PC-9 (cell line): ENCODE measurements around the gene CDYL2. TPM values are rescaled to one million over a fixed set of nuclear protein-coding genes. Genes with fewer than 3 reads are reported as not detected.

Source experiments
- BruUV-seq: library from RNA; stranded (reverse); fragments of 400-500 nt; replicated peaks from 2 replicates; lab custom pipeline; 2021; lab: Mats Ljungman, UMichigan
- CTCF ChIA-PET: fragments of 300-600 bp; sonication (Branson Sonifier 250); formaldehyde crosslinking; loops from one replicate; lab custom pipeline; 2022; ENCODE audit warnings: antibody characterized with exemption; lab: Charles Lee
- POLR2A ChIA-PET: fragments of 300-600 bp; sonication (Branson Sonifier 250); formaldehyde crosslinking; loops from one replicate; lab custom pipeline; 2022; ENCODE audit warnings: antibody characterized with exemption; ENCODE audit not compliant: unreplicated experiment; lab: Charles Lee
- DNase-seq, 2 experiments: peaks; one replicate each; pipeline versions ENCODE4 v3.0.0 to v3.0.0-alpha.2; 2015 to 2022; ENCODE audit warnings: mixed read lengths in 1 of 2
- H2AFZ ChIP-seq: fragments of 200-600 bp; sonication (generic); 2 replicates; pipeline ENCODE4 v1.8.1; 2017; ENCODE audit warnings: antibody characterized with exemption
- H3F3A ChIP-seq: fragments of 200-600 bp; sonication (generic); 2 replicates; pipeline ENCODE4 v1.8.1; 2017; ENCODE audit warnings: antibody characterized with exemption, mild to moderate bottlenecking, low read depth; ENCODE audit not compliant: insufficient read depth
- H3K27ac ChIP-seq: fragments of 200-600 bp; sonication (generic); 2 replicates; pipeline ENCODE4 v1.6.1; 2016; ENCODE audit warnings: mixed run types
- H3K27me3 ChIP-seq: fragments of 200-600 bp; sonication (generic); 2 replicates; pipeline ENCODE4 v1.6.1; 2016; ENCODE audit warnings: low read depth, mixed run types; ENCODE audit not compliant: insufficient read depth
- H3K36me3 ChIP-seq: fragments of 200-600 bp; sonication (generic); 2 replicates; pipeline ENCODE4 v1.6.1; 2016; ENCODE audit warnings: low read depth, mixed run types
- H3K4me1 ChIP-seq: fragments of 200-600 bp; sonication (generic); replicated peaks from 2 replicates; pipeline ENCODE4 v1.6.1; 2016; ENCODE audit warnings: mixed run types; ENCODE audit not compliant: insufficient read depth
- H3K4me2 ChIP-seq: fragments of 200-600 bp; sonication (generic); 2 replicates; pipeline ENCODE4 v1.6.1; 2017; ENCODE audit warnings: mixed run types
- H3K4me3 ChIP-seq: fragments of 200-600 bp; sonication (generic); 2 replicates; pipeline ENCODE4 v1.6.1; 2016; ENCODE audit warnings: mixed run types
- H3K79me2 ChIP-seq: fragments of 200-600 bp; sonication (generic); 2 replicates; pipeline ENCODE4 v1.6.1; 2017; ENCODE audit warnings: low read depth, mixed run types
- H3K9me2 ChIP-seq: fragments of 200-600 bp; sonication (generic); 2 replicates; pipeline ENCODE4 v1.8.1; 2017; ENCODE audit warnings: mild to moderate bottlenecking; ENCODE audit not compliant: insufficient read depth
- H3K9me3 ChIP-seq: fragments of 200-600 bp; sonication (generic); 2 replicates; pipeline ENCODE4 v1.8.1; 2016; ENCODE audit warnings: low read depth; ENCODE audit not compliant: insufficient read depth
- H4K20me1 ChIP-seq: fragments of 200-600 bp; sonication (generic); 2 replicates; pipeline ENCODE4 v1.8.1; 2017; ENCODE audit not compliant: insufficient read depth
- EZH2 ChIP-seq: fragments of 200-600 bp; sonication (generic); IDR thresholded peaks from 2 replicates; pipeline ENCODE4 v1.8.0; 2017; ENCODE audit warnings: antibody characterized with exemption, low read depth
- intact Hi-C: fragments of 100-400 bp; cut with micrococcal nuclease; formaldehyde crosslinking; loops from one replicate; pipeline ENCODE4 v1.10.0; 2022; ENCODE audit not compliant: unreplicated experiment
- total RNA-seq: library from RNA; stranded (reverse); gene quantifications from 2 replicates; pipeline ENCODE4 v1.2.3, GENCODE V29; 2021
- TF ChIP-seq, protein P1 (sequence below): fragments of 200-600 bp; sonication (generic); conservative IDR thresholded peaks from 2 replicates; pipeline ENCODE4 v1.6.1; 2017; ENCODE audit warnings: mixed run types, antibody characterized with exemption, mild to moderate bottlenecking, moderate library complexity

The CDYL2 gene
- total RNA-seq, 1 experiment from 2014 or later = 3.3 TPM

DNA sequence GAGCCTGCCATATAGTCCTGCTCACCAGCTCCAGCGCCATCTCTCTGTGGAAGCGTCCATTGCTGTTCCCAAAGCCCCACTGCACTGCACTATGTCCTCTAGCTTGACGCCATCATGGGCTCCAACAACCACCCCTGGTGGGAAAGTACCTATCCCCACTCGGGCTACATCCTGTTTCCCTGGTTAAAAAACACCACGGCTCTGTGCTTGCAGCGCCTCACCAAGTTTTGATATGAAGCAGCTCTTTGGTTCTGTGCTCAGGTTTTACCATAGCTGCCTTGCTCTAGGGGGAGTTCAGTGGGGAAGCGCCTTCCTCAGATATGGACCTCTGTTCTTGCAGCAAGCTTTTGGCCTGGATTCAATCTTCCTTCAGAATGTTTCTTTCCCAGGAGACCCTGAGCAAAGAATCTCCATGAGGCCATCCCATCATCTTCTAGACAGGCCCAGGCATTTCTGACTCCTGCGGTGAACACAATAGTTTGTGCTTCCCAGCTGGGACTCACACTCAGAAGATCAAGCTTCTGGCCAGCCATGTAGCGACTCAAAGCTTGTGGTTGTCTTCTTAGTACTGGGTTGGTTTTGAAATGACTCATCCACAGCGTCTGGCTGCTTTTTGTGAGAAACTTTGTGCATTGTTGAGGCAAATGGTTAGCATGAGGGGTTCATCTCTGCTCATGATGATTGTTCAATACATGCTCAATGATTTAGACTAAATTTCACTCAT, 224.1 kb downstream of the CDYL2 start:
- Histone ChIP-seq H3K9me2 (no peaks in the 10 kb centered on the region), H3K9me3 (no peaks in the 10 kb centered on the region), H3K4me3 (no peak overlapping the region), H3K27ac (no peak overlapping the region), H3K36me3 (no peaks in the 10 kb centered on the region), H3K79me2 (no peaks in the 10 kb centered on the region), H3K4me1 (no peaks in the 10 kb centered on the region), H3K4me2 (no peak overlapping the region), H4K20me1 (no peaks in the 10 kb centered on the region), H2AFZ (no peak overlapping the region), H3K27me3 (no peaks in the 10 kb centered on the region), H3F3A (no peaks in the 10 kb centered on the region)
- ChIA-PET CTCF (interaction anchor here (0.7 kb wide), 1 partner anchor 33 kb away, joined by 3 read pairs; no protein-coding TSS in a partner anchor), POLR2A (no interaction called here)
- BruUV-seq = no TSS peak
- intact Hi-C loops = no loop called here
- DNase-seq = no peak
- TF ChIP-seq EZH2 = no peak
- TF ChIP-seq, protein P1, sequence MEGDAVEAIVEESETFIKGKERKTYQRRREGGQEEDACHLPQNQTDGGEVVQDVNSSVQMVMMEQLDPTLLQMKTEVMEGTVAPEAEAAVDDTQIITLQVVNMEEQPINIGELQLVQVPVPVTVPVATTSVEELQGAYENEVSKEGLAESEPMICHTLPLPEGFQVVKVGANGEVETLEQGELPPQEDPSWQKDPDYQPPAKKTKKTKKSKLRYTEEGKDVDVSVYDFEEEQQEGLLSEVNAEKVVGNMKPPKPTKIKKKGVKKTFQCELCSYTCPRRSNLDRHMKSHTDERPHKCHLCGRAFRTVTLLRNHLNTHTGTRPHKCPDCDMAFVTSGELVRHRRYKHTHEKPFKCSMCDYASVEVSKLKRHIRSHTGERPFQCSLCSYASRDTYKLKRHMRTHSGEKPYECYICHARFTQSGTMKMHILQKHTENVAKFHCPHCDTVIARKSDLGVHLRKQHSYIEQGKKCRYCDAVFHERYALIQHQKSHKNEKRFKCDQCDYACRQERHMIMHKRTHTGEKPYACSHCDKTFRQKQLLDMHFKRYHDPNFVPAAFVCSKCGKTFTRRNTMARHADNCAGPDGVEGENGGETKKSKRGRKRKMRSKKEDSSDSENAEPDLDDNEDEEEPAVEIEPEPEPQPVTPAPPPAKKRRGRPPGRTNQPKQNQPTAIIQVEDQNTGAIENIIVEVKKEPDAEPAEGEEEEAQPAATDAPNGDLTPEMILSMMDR = no peak

DNA sequence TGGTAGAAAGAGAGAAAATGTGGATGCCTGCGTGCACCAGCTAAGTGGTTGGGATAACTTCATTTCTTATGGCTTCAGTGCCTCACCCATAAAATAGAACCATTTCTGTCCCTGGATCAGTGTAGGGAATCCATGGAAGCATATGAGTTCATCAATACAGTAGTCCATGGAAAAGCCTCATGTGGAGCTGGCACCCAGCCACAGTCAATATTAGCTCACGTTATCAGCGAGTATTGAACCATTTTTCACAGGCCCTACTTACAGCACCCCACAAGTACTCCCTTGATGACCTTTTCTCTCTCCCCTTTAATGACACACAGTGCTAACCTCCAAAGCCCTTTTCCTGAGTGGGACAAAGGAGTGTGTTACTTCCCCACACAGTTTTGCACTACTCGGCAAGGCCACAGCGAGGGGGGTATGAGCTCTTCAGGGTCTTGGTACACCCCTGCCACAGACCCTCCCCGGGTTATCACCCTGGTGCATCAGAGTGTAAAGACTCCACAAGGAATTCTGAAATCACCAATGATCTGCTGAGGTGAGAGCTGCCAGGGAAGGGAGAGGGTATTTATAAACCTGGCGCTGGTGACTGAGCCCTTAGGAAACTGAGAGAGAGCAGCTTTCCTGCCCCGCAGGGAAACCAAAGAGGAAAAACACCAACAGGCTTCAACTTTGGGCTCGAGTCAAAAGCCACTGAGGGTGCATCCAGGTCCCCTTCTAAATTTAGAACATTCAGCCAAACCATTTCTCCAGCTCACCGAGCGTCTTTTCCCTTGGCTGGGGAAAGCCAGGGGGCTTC, 226.7 kb downstream of the CDYL2 start:
- POLR2A ChIA-PET = no interaction called here
- intact Hi-C loops = no loop called here
- H3F3A ChIP-seq = no peaks in the 10 kb centered on the region
- H3K36me3 ChIP-seq = no peaks in the 10 kb centered on the region
- no peaks in the 10 kb centered on the region for H4K20me1 ChIP-seq
- CTCF ChIA-PET = no interaction called here
- BruUV-seq = no TSS peak
- no peak overlapping the region for H3K27ac ChIP-seq
- TF ChIP-seq, protein P1 = no peak
- TF ChIP-seq EZH2 = no peak
- H3K9me3 ChIP-seq = no peaks in the 10 kb centered on the region
- H3K4me1 ChIP-seq = no peaks in the 10 kb centered on the region
- H3K79me2 ChIP-seq = no peaks in the 10 kb centered on the region
- no peak overlapping the region for H3K4me3 ChIP-seq
- no peak overlapping the region for H2AFZ ChIP-seq
- H3K27me3 ChIP-seq = no peaks in the 10 kb centered on the region
- H3K4me2 ChIP-seq = no peak overlapping the region
- H3K9me2 ChIP-seq = no peaks in the 10 kb centered on the region
- DNase-seq = no peak

DNA sequence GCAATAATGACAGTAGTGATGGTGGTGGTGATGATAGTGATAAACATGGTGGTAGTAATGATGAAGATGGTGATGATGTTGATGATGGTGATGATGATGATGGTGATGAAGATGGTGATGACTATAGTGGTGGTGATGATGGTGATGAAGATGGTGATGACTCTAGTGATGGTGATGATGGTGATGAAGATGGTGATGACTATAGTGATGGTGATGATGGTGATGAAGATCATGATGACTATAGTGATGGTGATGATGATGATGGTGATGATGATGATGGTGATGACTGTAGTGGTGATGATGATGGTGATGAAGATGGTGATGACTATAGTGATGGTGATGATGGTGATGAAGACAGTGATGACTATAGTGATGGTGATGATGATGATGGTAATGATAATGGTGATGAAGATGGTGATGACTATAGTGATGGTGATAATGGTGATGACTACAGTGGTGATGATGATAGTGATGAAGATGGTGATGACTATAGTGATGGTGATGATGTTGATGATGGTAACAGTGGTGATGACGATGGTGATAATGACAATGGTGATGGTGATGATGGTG, 228.0 kb downstream of the CDYL2 start:
- Histone ChIP-seq H2AFZ (no peak overlapping the region), H3K4me3 (no peak overlapping the region), H3F3A (no peaks in the 10 kb centered on the region), H3K4me2 (no peak overlapping the region), H3K36me3 (no peaks in the 10 kb centered on the region), H3K27me3 (no peaks in the 10 kb centered on the region), H3K79me2 (no peaks in the 10 kb centered on the region), H4K20me1 (no peaks in the 10 kb centered on the region), H3K9me2 (no peaks in the 10 kb centered on the region), H3K27ac (no peak overlapping the region), H3K4me1 (no peaks in the 10 kb centered on the region), H3K9me3 (no peaks in the 10 kb centered on the region)
- no peak for DNase-seq
- BruUV-seq = no TSS peak
- ChIA-PET CTCF (no interaction called here), POLR2A (no interaction called here)
- intact Hi-C loops = no loop called here
- no peak for TF ChIP-seq EZH2
- TF ChIP-seq, protein P1 = no peak
